K562 (cell line): Measurements from ENCODE around the gene ITGAE. TPM values are rescaled to one million over a fixed set of nuclear protein-coding genes. Genes with fewer than 3 reads are reported as not detected.

Source experiments
- ATAC-seq: fragments of 200-7000 bp; cut with Tn5 transposase; 3 replicates; pipeline ENCODE4 v1.9.1; 2020; ENCODE audit warnings: moderate library complexity
- BruUV-seq: library from RNA; stranded (reverse); fragments of 400-500 nt; replicated peaks from 2 replicates; lab custom pipeline; 2021; lab: Mats Ljungman, UMichigan
- CTCF ChIA-PET: fragments of 300-600 bp; formaldehyde crosslinking; extraction: SDS; loops from one replicate; lab custom pipeline; 2021; ENCODE audit warnings: low intra/inter-chr PET ratio; lab: Yijun Ruan, JAX
- POLR2A ChIA-PET: fragments of 300-600, 350-650 bp; sonication (Branson Sonifier 250); formaldehyde crosslinking; extraction: SDS; loops from one replicate; lab custom pipeline; 2021; ENCODE audit warnings: antibody characterized with exemption, inconsistent platforms; lab: Yijun Ruan, JAX
- DNase-seq, 4 experiments: peaks; one replicate each; pipeline versions ENCODE4 v3.0.0 to v3.0.0-alpha.2; 2011 to 2018; ENCODE audit warnings: low spot score in 3 of 4, mixed read lengths in 3 of 4; ENCODE audit errors: extremely low read depth in 1 of 4
- FAIRE-seq: peaks from 2 replicates; lab custom pipeline; 2011; peaks lifted over from hg19 to GRCh38; lab: Jason Lieb, UNC
- H2AFZ ChIP-seq: 2 replicates; pipeline ENCODE4 v1.6.0; 2011; ENCODE audit warnings: low read depth, low read length, control low read depth, inconsistent platforms
- H3K27ac ChIP-seq: fragments of 200-600 bp; 3 replicates; pipeline ENCODE4 v1.8.0; 2011; ENCODE audit warnings: low read depth, mild to moderate bottlenecking, control low read depth, inconsistent platforms, low read length, moderate library complexity, mixed read lengths; ENCODE audit errors: extremely low read depth
- H3K27me3 ChIP-seq, 2 experiments: fragments of 300-600 bp in 1 of 2; 2 replicates in 1 of 2; 3 replicates in 1 of 2; pipeline versions ENCODE4 v1.6.0 to v1.8.0; 2011; ENCODE audit warnings: inconsistent platforms in 2 of 2, low read length in 2 of 2, mild to moderate bottlenecking in 1 of 2, mixed read lengths in 1 of 2, moderate library complexity in 1 of 2; ENCODE audit not compliant: control insufficient read depth in 2 of 2, insufficient read depth in 2 of 2
- H3K36me3 ChIP-seq: fragments of 300-600 bp; 3 replicates; pipeline ENCODE4 v1.8.0; 2011; ENCODE audit warnings: mild to moderate bottlenecking, low read length, inconsistent platforms; ENCODE audit not compliant: control insufficient read depth, insufficient read depth
- H3K4me1 ChIP-seq, 2 experiments: fragments of 200-600 bp in 1 of 2; replicated peaks in 1 of 2; 2 replicates in 1 of 2; 3 replicates in 1 of 2; pipeline versions ENCODE4 v1.5.1 to v1.8.0; 2011; ENCODE audit warnings: inconsistent platforms in 2 of 2, low read length in 2 of 2, mild to moderate bottlenecking in 1 of 2, mixed read lengths in 1 of 2, moderate library complexity in 1 of 2; ENCODE audit not compliant: control insufficient read depth in 2 of 2, insufficient read depth in 2 of 2
- H3K4me2 ChIP-seq: 2 replicates; pipeline ENCODE4 v1.6.1; 2011; ENCODE audit warnings: low read length, control low read depth, inconsistent platforms, mixed read lengths; ENCODE audit not compliant: insufficient read depth
- H3K4me3 ChIP-seq: fragments of 200-600 bp; sonication (generic), shearing (Covaris generic); 2 replicates; pipeline ENCODE4 v1.5.1; 2016; ENCODE audit warnings: control low read depth, inconsistent platforms
- H3K79me2 ChIP-seq: fragments of 200-600 bp; 3 replicates; pipeline ENCODE4 v1.8.0; 2011; ENCODE audit warnings: low read length, inconsistent platforms; ENCODE audit not compliant: control insufficient read depth, insufficient read depth
- H3K9ac ChIP-seq, 2 experiments: 2 replicates each; pipeline versions ENCODE4 v1.6.0 to v1.6.1; 2011; ENCODE audit warnings: low read depth in 2 of 2, low read length in 2 of 2, control low read depth in 1 of 2, inconsistent platforms in 1 of 2, mild to moderate bottlenecking in 1 of 2, mixed read lengths in 1 of 2; ENCODE audit not compliant: insufficient read depth in 1 of 2
- H3K9me1 ChIP-seq: one replicate; pipeline ENCODE4 v1.6.0; 2011; ENCODE audit warnings: inconsistent platforms, mild to moderate bottlenecking, low read length, moderate library complexity; ENCODE audit not compliant: control insufficient read depth, insufficient read depth
- H3K9me3 ChIP-seq: replicated peaks from 2 replicates; pipeline ENCODE4 v1.5.1; 2011; ENCODE audit warnings: low read depth, low read length, inconsistent platforms; ENCODE audit not compliant: control insufficient read depth, insufficient read depth
- H4K20me1 ChIP-seq: replicated peaks from 2 replicates; pipeline ENCODE4 v1.6.1; 2011; ENCODE audit warnings: low read length, inconsistent platforms, mixed read lengths; ENCODE audit not compliant: control insufficient read depth, insufficient read depth
- BDP1 ChIP-seq: IDR thresholded peaks from 3 replicates; pipeline ENCODE4 v1.6.1; 2011; ENCODE audit not compliant: insufficient read length, insufficient read depth
- BHLHE40 ChIP-seq: IDR thresholded peaks from 2 replicates; pipeline ENCODE4 v1.6.1; 2011; ENCODE audit warnings: low read length, improper control_type of control experiment
- CBX5 ChIP-seq: IDR thresholded peaks from 2 replicates; pipeline ENCODE4 v1.6.1; 2014; ENCODE audit warnings: low read depth, borderline replicate concordance
- FOS ChIP-seq: IDR thresholded peaks from 3 replicates; pipeline ENCODE4 v1.6.1; 2011; ENCODE audit not compliant: insufficient read length; ENCODE audit errors: extremely low read depth
- HDAC3 ChIP-seq: fragments of 450-650 bp; IDR thresholded peaks from 2 replicates; pipeline ENCODE4 v1.6.1; 2018; ENCODE audit warnings: borderline replicate concordance, mild to moderate bottlenecking, moderate library complexity; ENCODE audit not compliant: partially characterized antibody
- MEIS2 ChIP-seq: fragments of 450-650 bp; IDR thresholded peaks from 2 replicates; pipeline ENCODE4 v1.6.1; 2014; ENCODE audit warnings: mild to moderate bottlenecking; ENCODE audit not compliant: partially characterized antibody
- NFIX ChIP-seq: fragments of 250-450 bp; sonication (Bioruptor Pico); IDR thresholded peaks from 2 replicates; pipeline ENCODE4 v1.4.0; 2020; ENCODE audit warnings: low read depth, mild to moderate bottlenecking, moderate library complexity
- SIN3A ChIP-seq, 2 experiments: fragments of 150-350 bp in 1 of 2; IDR thresholded peaks; 2 replicates each; pipeline ENCODE4 v1.6.1; 2011 to 2016; ENCODE audit warnings: borderline replicate concordance in 2 of 2, low read depth in 2 of 2, low read length in 2 of 2, mild to moderate bottlenecking in 2 of 2, moderate library complexity in 2 of 2; ENCODE audit not compliant: control insufficient read depth in 1 of 2
- SRSF3 ChIP-seq: fragments of 200-400 bp; formaldehyde crosslinking; IDR thresholded peaks from 2 replicates; pipeline ENCODE4 v1.6.1; 2016; ENCODE audit warnings: mild to moderate bottlenecking, low read length, moderate library complexity; ENCODE audit not compliant: insufficient read depth
- XRCC3 ChIP-seq: fragments of 450-650 bp; IDR thresholded peaks from 2 replicates; pipeline ENCODE4 v1.6.1; 2017; ENCODE audit warnings: mild to moderate bottlenecking, moderate library complexity
- ZNF586 ChIP-seq: fragments of 450-650 bp; formaldehyde crosslinking; conservative IDR thresholded peaks from 2 replicates; pipeline ENCODE4 v1.4.0; 2020; ENCODE audit warnings: mild to moderate bottlenecking, moderate library complexity
- WGBS: fragments of 100-300 bp; shearing (Covaris generic); methylation state at CpG from one replicate; pipeline ENCODE4 v1.1.6; 2016; ENCODE audit warnings: low coverage, mixed read lengths; ENCODE audit not compliant: insufficient coverage; ENCODE audit errors: missing lambda C conversion rate; 5-methylcytosine and 5-hydroxymethylcytosine counted together
- in situ Hi-C: fragments of 300-500 bp; cut with MboI; formaldehyde crosslinking; loops from 4 replicates; pipeline ENCODE4 v1.15.0; 2018; ENCODE audit warnings: inconsistent platforms, mixed read lengths
- intact Hi-C: fragments of 100-400 bp; cut with micrococcal nuclease; formaldehyde crosslinking; loops from 2 replicates; pipeline ENCODE4 v1.14.2; 2022
- polyA plus RNA-seq, 8 experiments: library from polyadenylated mRNA; depleted of rRNA in 4 of 8; stranded (reverse) in 5 of 8; unstranded in 3 of 8; fragments of >200 nt; fragmentation: Nextera tagmentation in 2 of 8; fragmentation: Illumina TruSeq in 1 of 8; extraction: Ambion mirVana in 2 of 8; extraction: Trizol in 1 of 8; gene quantifications; 2 replicates each; pipeline versions ENCODE4 v1.2.1 to v1.2.3, GENCODE V29; 2011 to 2014; ENCODE audit warnings: inconsistent platforms in 1 of 8, missing spikeins in 1 of 8
- total RNA-seq, 7 experiments: library from RNA; depleted of rRNA in 6 of 7; stranded (reverse); fragments of >200 nt in 6 of 7; fragmentation: Illumina TruSeq in 2 of 7; extraction: Trizol in 2 of 7; gene quantifications; 2 replicates each; pipeline versions ENCODE4 v1.2.1 to v1.2.3, GENCODE V29; 2011 to 2021; ENCODE audit warnings: low replicate concordance in 1 of 7
- TF ChIP-seq, protein P1 (sequence below): fragments of 450-650 bp; IDR thresholded peaks from 2 replicates; pipeline ENCODE4 v1.6.1; 2016; ENCODE audit warnings: borderline replicate concordance

The ITGAE gene
- total and polyA plus RNA-seq, 9 of the 15 experiments (the other 6 are each of a cell fraction or from before 2014, with no cell fraction given), result 14.8 to 160 (median 27.0) TPM

GRCh38 chr17:3688852-3689261 is 112.1 kb downstream of the ITGAE start:
- POLR2A ChIA-PET, result no interaction called here
- no peak overlapping the region for H3K9ac ChIP-seq
- H3K27ac ChIP-seq, result no peak overlapping the region
- H3K9me3 ChIP-seq, result no peaks in the 10 kb centered on the region
- no peak overlapping the region for H3K4me2 ChIP-seq
- DNase-seq (no peak), FAIRE-seq (no peak), ATAC-seq (no peak)
- in situ Hi-C loops, result no loop called here
- WGBS, result 61% methylated on average over 6 of the region's 14 CpGs
- intact Hi-C loops, result loop anchor here (10.0 kb wide), 1 partner anchor 644 kb away; no protein-coding TSS in a partner anchor
- no peak overlapping the region for H3K4me3 ChIP-seq
- H3K79me2 ChIP-seq, result no peaks in the 10 kb centered on the region
- no peaks in the 10 kb centered on the region for H4K20me1 ChIP-seq
- BruUV-seq, result no TSS peak
- H3K9me1 ChIP-seq, result no peaks in the 10 kb centered on the region
- H3K36me3 ChIP-seq, result no peaks in the 10 kb centered on the region
- no peak overlapping the region for H2AFZ ChIP-seq
- H3K27me3 ChIP-seq, result no peaks in the 10 kb centered on the region
- no peak for TF ChIP-seq XRCC3
- no peak for TF ChIP-seq SIN3A (IDR thresholded peaks at IDR 0.05; ENCODE audit: borderline replicate concordance in 2 of 2, control insufficient read depth in 1 of 2, low read depth in 2 of 2, low read length in 2 of 2)
- TF ChIP-seq HDAC3, result no peak
- TF ChIP-seq, all 486 proteins: peak for 0
- CTCF ChIA-PET, result no interaction called here
- peaks cover 0 to 28% of the 10 kb centered on the region in 2 experiments; a peak in 2 of 5 replicates for H3K4me1 ChIP-seq

DNA sequence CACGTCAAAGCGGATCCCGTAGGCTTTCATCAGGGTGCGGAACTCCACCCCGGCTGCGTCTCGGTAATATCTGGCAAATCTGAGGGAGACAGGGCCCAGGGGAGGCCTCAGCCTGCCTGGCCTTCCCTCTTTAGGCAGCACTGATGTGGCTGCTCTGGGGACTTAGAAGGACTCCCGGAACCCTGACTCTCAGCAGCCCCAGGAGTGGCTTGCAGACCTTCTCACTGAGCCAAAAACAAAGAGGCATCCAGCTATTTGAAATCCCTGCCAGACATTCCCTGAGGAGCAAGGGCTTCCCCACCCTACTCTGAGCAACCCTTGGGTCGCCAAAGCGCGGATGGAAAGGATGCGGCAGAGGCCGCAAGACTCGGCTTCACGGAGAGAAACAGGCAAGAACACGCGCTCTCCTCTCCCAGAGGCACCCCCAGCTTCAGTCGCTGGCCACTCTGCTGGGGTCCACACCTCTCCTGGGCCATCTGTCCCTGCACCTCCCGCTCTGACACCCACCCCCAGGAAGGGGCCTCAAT is 112.9 kb downstream of the ITGAE start:
- no peak overlapping the region for H3K27ac ChIP-seq
- no TSS peak for BruUV-seq
- no peak overlapping the region for H2AFZ ChIP-seq
- H3K4me2 ChIP-seq, result no peak overlapping the region
- CTCF ChIA-PET, result no interaction called here
- POLR2A ChIA-PET, result interaction anchor here (0.6 kb wide), 1 partner anchor 14 kb away, joined by 3 read pairs; no protein-coding TSS in a partner anchor
- no peaks in the 10 kb centered on the region for H4K20me1 ChIP-seq
- H3K4me3 ChIP-seq, result no peak overlapping the region
- peak; percentile 72 for ATAC-seq
- peak in 2 of 4 experiments; percentile 33 for DNase-seq
- no peaks in the 10 kb centered on the region for H3K9me1 ChIP-seq
- FAIRE-seq, result no peak
- H3K79me2 ChIP-seq, result no peaks in the 10 kb centered on the region
- no peak overlapping the region for H3K9ac ChIP-seq
- in situ Hi-C loops, result no loop called here
- no peaks in the 10 kb centered on the region for H3K36me3 ChIP-seq
- no peaks in the 10 kb centered on the region for H3K27me3 ChIP-seq
- H3K9me3 ChIP-seq, result no peaks in the 10 kb centered on the region
- H3K4me1 ChIP-seq, result peaks cover 0 to 28% of the 10 kb centered on the region in 2 experiments; a peak in 2 of 5 replicates
- intact Hi-C loops, result loop anchor here (10.0 kb wide), 1 partner anchor 643 kb away; no protein-coding TSS in a partner anchor
- 11% methylated on average over 12 of the region's 19 CpGs for WGBS
- TF ChIP-seq SRSF3, result no peak
- no peak for TF ChIP-seq FOS
- no peak for TF ChIP-seq BHLHE40
- TF ChIP-seq, protein P1, sequence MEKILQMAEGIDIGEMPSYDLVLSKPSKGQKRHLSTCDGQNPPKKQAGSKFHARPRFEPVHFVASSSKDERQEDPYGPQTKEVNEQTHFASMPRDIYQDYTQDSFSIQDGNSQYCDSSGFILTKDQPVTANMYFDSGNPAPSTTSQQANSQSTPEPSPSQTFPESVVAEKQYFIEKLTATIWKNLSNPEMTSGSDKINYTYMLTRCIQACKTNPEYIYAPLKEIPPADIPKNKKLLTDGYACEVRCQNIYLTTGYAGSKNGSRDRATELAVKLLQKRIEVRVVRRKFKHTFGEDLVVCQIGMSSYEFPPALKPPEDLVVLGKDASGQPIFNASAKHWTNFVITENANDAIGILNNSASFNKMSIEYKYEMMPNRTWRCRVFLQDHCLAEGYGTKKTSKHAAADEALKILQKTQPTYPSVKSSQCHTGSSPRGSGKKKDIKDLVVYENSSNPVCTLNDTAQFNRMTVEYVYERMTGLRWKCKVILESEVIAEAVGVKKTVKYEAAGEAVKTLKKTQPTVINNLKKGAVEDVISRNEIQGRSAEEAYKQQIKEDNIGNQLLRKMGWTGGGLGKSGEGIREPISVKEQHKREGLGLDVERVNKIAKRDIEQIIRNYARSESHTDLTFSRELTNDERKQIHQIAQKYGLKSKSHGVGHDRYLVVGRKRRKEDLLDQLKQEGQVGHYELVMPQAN, result no peak
- TF ChIP-seq CBX5, result no peak
- TF ChIP-seq ZNF586 (CRISPR knock-in tag), result no peak
- TF ChIP-seq NFIX (CRISPR knock-in tag), result no peak
- no peak for TF ChIP-seq BDP1
- TF ChIP-seq MEIS2, result no peak
